ENCODE measurements around the gene GATB.

GATB gene

GRCh38 chr4:151626751-151627150 lies 134.1 kb downstream of the GATB start:
- DNase-seq (ENCODE audit: low read depth) = no peak
- TF ChIP-seq CTCF (IDR thresholded peaks at IDR 0.05; ENCODE audit: control insufficient read depth, extremely low read depth, insufficient read depth) = no peak

GRCh38 chr4:151626228-151626627 lies 134.6 kb downstream of the GATB start:
- no peak for TF ChIP-seq CTCF (IDR thresholded peaks at IDR 0.05; ENCODE audit: control insufficient read depth, extremely low read depth, insufficient read depth)
- no peak for DNase-seq (ENCODE audit: low read depth)
- H3K4me3 ChIP-seq (ENCODE audit: low read depth, low read length) = no peak overlapping the region

More at GRCh38 chr4:151626751-151627150, 134.1 kb downstream of the GATB start:
- no peak overlapping the region for H3K4me3 ChIP-seq (ENCODE audit: low read depth, low read length)

GRCh38 chr4:151624626-151625565 lies 135.9 kb downstream of the GATB start:
- no peak for TF ChIP-seq CTCF (IDR thresholded peaks at IDR 0.05; ENCODE audit: control insufficient read depth, extremely low read depth, insufficient read depth)
- no peak for DNase-seq (ENCODE audit: low read depth)
- H3K4me3 ChIP-seq (ENCODE audit: low read depth, low read length) = no peak overlapping the region
